ENCODE results near the gene ZCCHC8.

GRCh38 chr12:122427403-122427802 is 73.3 kb downstream of the ZCCHC8 start:
- TF ChIP-seq OSR1 (CRISPR knock-in tag; IDR thresholded peaks at IDR 0.05), result no peak
- TF ChIP-seq, protein P1, sequence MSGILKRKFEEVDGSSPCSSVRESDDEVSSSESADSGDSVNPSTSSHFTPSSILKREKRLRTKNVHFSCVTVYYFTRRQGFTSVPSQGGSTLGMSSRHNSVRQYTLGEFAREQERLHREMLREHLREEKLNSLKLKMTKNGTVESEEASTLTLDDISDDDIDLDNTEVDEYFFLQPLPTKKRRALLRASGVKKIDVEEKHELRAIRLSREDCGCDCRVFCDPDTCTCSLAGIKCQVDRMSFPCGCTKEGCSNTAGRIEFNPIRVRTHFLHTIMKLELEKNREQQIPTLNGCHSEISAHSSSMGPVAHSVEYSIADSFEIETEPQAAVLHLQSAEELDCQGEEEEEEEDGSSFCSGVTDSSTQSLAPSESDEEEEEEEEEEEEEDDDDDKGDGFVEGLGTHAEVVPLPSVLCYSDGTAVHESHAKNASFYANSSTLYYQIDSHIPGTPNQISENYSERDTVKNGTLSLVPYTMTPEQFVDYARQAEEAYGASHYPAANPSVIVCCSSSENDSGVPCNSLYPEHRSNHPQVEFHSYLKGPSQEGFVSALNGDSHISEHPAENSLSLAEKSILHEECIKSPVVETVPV (CRISPR knock-in tag; IDR thresholded peaks at IDR 0.05), result no peak
- no peak for TF ChIP-seq SNAI2 (CRISPR knock-in tag; IDR thresholded peaks at IDR 0.05)
- TF ChIP-seq ZFP3 (CRISPR knock-in tag; IDR thresholded peaks at IDR 0.05), result no peak
